KOPT-K1 (cell line): ENCODE data around the gene SPEF2.
"Not testable (repeated sequence)": the region's sequence is repeated elsewhere in the genome, so short reads cannot be mapped to it uniquely, and the experiment has no call there.

Experiments used
- H3K27ac ChIP-seq: fragments of 200-600 bp; sonication (generic); 2 replicates; pipeline ENCODE4 v1.5.1; 2016; ENCODE audit warnings: antibody characterized with exemption, mild to moderate bottlenecking, low read depth, low read length; ENCODE audit not compliant: poor library complexity, severe bottlenecking
- H3K36me3 ChIP-seq: fragments of 200-600 bp; sonication (generic); 2 replicates; pipeline ENCODE4 v1.5.1; 2017; ENCODE audit warnings: antibody characterized with exemption, mild to moderate bottlenecking, low read length, moderate library complexity; ENCODE audit not compliant: insufficient read depth
- H3K9me3 ChIP-seq: fragments of 200-600 bp; sonication (generic); 2 replicates; pipeline ENCODE4 v1.5.1; 2017; ENCODE audit warnings: antibody characterized with exemption, low read length, mild to moderate bottlenecking; ENCODE audit not compliant: insufficient read depth, poor library complexity, severe bottlenecking

Gene SPEF2

GRCh38 chr5:35640623-35641022, 23.0 kb downstream of the SPEF2 start:
- no peaks in the 10 kb centered on the region for H3K9me3 ChIP-seq
- no peaks in the 10 kb centered on the region for H3K36me3 ChIP-seq
- no peak overlapping the region for H3K27ac ChIP-seq

DNA sequence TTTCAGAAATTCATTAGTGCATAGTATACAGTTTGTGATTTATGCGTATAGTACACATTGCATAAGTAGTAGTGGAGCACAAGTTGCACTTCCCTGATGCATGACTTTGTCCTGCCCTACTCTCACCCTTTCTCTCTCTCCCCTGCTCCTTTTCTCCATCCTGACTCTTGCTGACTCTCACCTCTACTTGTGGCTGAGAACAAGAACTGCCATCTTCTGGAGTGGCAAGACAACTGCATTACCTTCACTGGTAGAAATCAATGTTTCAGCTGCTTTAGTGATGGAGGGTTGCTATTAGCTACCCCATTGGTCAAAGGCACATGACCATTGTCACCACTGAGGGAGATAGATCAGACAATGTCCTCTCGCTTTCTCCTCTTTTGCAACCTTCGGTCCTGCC, 26.9 kb downstream of the SPEF2 start:
- Histone ChIP-seq H3K9me3 (no peaks in the 10 kb centered on the region), H3K27ac (no peak overlapping the region), H3K36me3 (no peaks in the 10 kb centered on the region)

DNA sequence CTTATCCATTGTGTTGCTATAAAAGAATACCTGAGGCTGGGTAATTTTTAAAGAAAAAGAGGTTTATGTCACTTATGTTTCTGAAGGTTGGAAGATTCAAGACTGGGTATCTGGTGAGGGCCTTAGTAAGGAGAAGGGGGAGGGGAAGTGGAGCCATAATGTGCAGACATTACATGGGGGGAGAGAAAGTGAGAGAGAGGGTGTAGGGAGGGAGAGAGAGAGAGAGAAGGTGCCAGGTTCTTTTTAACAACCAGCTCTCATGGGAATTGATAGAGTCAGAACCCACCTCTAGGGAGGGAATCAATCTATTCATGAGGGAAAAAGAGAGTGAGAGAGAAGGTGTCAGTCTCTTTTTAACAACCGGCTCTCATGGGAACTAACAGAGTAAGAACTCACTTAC, 29.5 kb downstream of the SPEF2 start:
- H3K36me3 ChIP-seq = no peaks in the 10 kb centered on the region
- no peak overlapping the region for H3K27ac ChIP-seq
- no peaks in the 10 kb centered on the region for H3K9me3 ChIP-seq

- H3K9me3 ChIP-seq = no peaks in the 10 kb centered on the region
- H3K27ac ChIP-seq = no peak overlapping the region
- no peaks in the 10 kb centered on the region for H3K36me3 ChIP-seq
Measured at GRCh38 chr5:35647712-35648111, 30.0 kb downstream of the SPEF2 start.

GRCh38 chr5:35651002-35651756, 33.5 kb downstream of the SPEF2 start:
- H3K36me3 ChIP-seq = no peaks in the 10 kb centered on the region
- no peaks in the 10 kb centered on the region for H3K9me3 ChIP-seq
- H3K27ac ChIP-seq = no peak overlapping the region

- H3K27ac ChIP-seq = no peak overlapping the region
- H3K36me3 ChIP-seq = no peaks in the 10 kb centered on the region
- no peaks in the 10 kb centered on the region for H3K9me3 ChIP-seq
Measured at GRCh38 chr5:35656721-35657120, 39.1 kb downstream of the SPEF2 start.

DNA sequence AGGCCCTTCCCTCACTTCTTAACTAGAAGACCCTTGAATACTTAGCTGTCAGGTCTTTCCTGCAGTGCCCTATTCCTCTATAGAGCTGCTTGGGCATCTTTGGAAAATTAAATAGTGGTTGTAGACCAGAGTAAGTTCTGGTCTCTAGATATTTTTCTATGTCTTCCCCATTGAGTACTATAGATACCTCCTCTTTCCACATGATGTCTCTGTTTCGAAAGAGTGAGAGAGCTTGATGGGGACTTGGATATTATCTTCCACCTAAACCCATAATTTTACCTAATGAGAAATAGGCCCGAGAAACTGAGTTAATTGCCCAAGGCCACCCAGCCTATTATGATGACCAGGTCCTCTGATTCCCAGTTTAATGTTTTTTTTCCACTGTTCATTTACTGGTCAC, 40.2 kb downstream of the SPEF2 start:
- Histone ChIP-seq H3K36me3 (no peaks in the 10 kb centered on the region), H3K9me3 (no peaks in the 10 kb centered on the region)

DNA sequence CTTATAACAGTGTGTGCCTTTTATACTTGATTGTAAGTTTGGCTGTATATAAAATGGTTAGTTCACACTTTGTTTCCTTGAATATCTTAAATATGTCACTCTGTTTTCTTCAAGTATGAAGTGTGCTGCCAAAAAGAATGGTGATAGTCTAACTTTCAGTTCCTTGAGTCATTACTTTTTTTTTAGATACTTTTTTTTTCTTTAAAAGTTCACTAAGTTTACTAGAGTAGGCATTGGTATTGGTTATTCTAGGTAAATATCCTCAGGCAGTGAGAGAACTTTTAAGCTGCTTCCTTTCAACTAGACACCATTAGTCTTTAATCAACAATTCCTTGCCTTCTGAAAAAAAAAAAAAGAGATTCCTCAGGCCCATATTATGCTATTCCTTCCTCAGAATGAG, 41.9 kb downstream of the SPEF2 start:
- Histone ChIP-seq H3K36me3 (no peaks in the 10 kb centered on the region), H3K9me3 (no peaks in the 10 kb centered on the region), H3K27ac (no peak overlapping the region)

More for the DNA sequence above, 40.2 kb downstream of the SPEF2 start:
- H3K27ac ChIP-seq = no peak overlapping the region

DNA sequence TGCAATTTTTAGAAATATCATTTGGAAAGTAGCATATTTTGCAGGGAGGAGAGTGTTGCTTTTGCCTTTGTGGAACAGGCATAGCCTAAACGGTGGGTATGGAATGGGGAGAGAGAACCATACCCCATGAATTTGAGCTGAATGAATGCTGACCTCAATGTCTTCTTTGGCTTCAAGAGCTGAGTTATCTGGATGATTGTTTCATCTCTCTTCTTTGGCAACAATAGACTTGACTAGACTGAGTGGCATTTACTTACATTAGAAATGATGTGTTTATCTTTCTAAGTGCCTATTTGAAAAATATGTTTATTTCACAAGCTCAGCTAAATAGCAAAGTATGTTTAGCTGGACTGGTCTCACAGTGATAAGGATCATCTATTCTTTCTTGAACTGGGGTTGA, 42.8 kb downstream of the SPEF2 start:
- no peaks in the 10 kb centered on the region for H3K36me3 ChIP-seq
- H3K9me3 ChIP-seq = no peaks in the 10 kb centered on the region

DNA sequence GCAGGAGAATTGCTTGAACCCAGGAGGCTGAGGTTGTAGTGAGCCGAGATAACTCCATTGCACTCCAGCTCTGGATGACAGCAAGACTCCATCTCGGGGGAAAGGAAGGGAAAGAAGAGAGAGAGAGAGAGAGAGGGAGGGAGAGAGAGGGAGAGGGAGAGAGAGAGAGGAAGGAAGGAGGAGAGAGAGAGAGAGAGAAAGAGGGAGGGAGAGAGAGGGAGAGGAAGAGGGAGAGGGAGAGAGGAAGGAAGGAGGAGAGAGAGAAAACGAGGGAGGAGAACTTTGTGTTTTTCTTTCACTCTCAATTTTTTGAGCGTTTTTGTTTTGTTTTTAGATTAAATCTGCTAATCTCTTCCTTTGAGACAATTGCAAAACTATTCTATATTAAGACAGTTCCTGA, 46.9 kb downstream of the SPEF2 start:
- Histone ChIP-seq H3K36me3 (no peaks in the 10 kb centered on the region), H3K9me3 (no peaks in the 10 kb centered on the region), H3K27ac (no peak overlapping the region)

More for the DNA sequence above, 42.8 kb downstream of the SPEF2 start:
- no peak overlapping the region for H3K27ac ChIP-seq

- Histone ChIP-seq H3K9me3 (no peaks in the 10 kb centered on the region), H3K27ac (no peak overlapping the region), H3K36me3 (no peaks in the 10 kb centered on the region)
Measured at GRCh38 chr5:35665096-35665495, 47.4 kb downstream of the SPEF2 start.

- H3K36me3 ChIP-seq = no peaks in the 10 kb centered on the region
- no peaks in the 10 kb centered on the region for H3K9me3 ChIP-seq
- H3K27ac ChIP-seq = no peak overlapping the region
Measured at GRCh38 chr5:35668319-35668718, 50.7 kb downstream of the SPEF2 start.

DNA sequence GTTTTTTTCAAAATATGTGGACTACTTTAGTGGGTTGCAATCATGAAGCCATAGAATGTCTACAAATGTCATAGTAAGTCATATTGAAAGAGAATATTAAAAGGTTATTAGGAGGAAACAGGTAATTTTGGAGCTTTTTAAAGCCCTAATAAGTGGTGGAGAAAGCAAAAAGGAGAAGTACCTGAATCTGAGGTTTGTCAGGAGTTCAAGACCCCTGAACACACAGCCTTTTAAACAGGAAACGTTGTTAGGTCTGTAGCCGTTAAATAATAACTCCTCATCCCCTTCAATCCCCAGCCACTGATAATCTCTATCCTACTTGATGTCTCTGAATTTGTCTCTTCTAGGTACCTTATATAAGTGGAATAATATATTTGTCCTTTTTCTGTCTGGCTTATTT, 51.1 kb downstream of the SPEF2 start:
- Histone ChIP-seq H3K9me3 (no peaks in the 10 kb centered on the region), H3K27ac (no peak overlapping the region), H3K36me3 (no peaks in the 10 kb centered on the region)

DNA sequence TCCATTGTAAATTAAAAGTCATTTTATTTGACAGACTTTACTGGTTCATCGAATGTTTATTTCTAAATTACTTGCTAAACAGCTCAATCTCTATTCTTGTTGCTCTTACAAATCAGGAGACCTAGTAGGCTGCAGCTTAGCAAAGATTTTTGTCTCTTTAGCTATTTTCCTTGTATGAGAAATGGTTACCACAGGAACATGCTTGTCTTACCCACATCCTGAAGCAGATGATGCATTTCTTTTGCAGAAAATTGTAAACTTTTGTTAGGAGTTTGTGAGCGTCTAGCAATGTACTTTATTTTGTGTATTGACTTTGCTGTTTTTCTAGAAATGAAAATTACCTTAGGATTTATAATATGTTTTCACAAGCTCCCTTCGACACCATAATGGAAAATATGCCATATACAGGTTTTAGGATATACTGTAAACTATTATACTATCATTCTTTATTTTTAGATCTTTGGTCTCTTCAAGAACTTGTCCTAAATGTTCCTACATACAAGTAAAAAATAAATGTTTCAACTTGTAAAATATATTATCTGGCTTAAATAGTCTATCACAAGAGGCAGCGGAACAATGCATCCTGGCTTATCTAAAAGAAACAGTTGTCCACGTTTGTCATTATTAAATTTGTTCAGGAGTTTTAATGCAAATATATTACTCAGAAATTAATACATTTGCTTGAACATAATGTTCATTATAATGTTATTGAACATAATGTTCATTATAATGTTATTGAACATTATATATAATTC, 54.1 kb downstream of the SPEF2 start:
- H3K9me3 ChIP-seq = no peaks in the 10 kb centered on the region
- no peaks in the 10 kb centered on the region for H3K36me3 ChIP-seq
- no peak overlapping the region for H3K27ac ChIP-seq

GRCh38 chr5:35672296-35672655, 54.6 kb downstream of the SPEF2 start:
- not testable (repeated sequence) for H3K9me3 ChIP-seq, H3K27ac ChIP-seq, H3K36me3 ChIP-seq

DNA sequence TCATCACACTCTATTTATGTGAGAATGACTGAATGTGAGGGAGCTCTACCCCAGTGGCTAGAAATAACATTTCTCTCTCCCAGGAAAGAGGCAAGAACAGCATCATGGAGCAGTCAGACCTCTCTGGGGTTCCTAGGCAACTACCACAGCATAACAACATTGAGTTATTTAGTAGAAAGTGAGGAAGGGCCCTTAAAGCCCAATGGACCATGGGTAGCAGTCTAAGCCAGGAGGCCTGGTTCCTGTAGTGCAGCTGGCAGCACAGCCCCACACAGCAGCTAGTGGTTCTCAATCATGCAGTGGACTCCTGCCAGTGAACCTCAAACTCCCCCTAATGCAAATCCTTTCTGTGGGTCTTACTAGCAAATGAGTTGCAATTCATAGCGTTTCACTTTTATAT, 55.3 kb downstream of the SPEF2 start:
- H3K9me3 ChIP-seq = no peaks in the 10 kb centered on the region
- H3K36me3 ChIP-seq = no peaks in the 10 kb centered on the region
- no peak overlapping the region for H3K27ac ChIP-seq
